ENCODE results near the gene VCAN.

GRCh38 chr5:83474991-83475390, 3.4 kb downstream of the VCAN start:
- TF ChIP-seq EP300 (conservative IDR thresholded peaks at IDR 0.05; ENCODE audit: poor library complexity, severe bottlenecking) (no peak), SMC3 (conservative IDR thresholded peaks at IDR 0.05; ENCODE audit: poor library complexity) (no peak), EZH2 (IDR thresholded peaks at IDR 0.05; ENCODE audit: borderline replicate concordance, insufficient read depth, low read length, poor library complexity, severe bottlenecking) (no peak), RAD21 (conservative IDR thresholded peaks at IDR 0.05) (no peak), REST (IDR thresholded peaks at IDR 0.05; ENCODE audit: borderline replicate concordance) (no peak), POLR2AphosphoS5 (IDR thresholded peaks at IDR 0.05) (no peak), TAF1 (IDR thresholded peaks at IDR 0.05; ENCODE audit: low read depth) (no peak), MXI1 (conservative IDR thresholded peaks at IDR 0.05; ENCODE audit: poor library complexity, severe bottlenecking) (no peak)
- TF ChIP-seq, protein P1, sequence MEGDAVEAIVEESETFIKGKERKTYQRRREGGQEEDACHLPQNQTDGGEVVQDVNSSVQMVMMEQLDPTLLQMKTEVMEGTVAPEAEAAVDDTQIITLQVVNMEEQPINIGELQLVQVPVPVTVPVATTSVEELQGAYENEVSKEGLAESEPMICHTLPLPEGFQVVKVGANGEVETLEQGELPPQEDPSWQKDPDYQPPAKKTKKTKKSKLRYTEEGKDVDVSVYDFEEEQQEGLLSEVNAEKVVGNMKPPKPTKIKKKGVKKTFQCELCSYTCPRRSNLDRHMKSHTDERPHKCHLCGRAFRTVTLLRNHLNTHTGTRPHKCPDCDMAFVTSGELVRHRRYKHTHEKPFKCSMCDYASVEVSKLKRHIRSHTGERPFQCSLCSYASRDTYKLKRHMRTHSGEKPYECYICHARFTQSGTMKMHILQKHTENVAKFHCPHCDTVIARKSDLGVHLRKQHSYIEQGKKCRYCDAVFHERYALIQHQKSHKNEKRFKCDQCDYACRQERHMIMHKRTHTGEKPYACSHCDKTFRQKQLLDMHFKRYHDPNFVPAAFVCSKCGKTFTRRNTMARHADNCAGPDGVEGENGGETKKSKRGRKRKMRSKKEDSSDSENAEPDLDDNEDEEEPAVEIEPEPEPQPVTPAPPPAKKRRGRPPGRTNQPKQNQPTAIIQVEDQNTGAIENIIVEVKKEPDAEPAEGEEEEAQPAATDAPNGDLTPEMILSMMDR (IDR thresholded peaks at IDR 0.05; ENCODE audit: poor library complexity, severe bottlenecking), result no peak

Data from neural cell (in vitro differentiated cells).